Heart right ventricle (tissue), 16 donors: ENCODE results near the gene TMEM234. TPM values are rescaled to one million over a fixed set of nuclear protein-coding genes. Genes with fewer than 3 reads are reported as not detected.

Source experiments
- ATAC-seq, 8 donors: fragments of 200-7000 bp; cut with Tn5 transposase; one replicate each; pipeline ENCODE4 v1.9.1; 2020; ENCODE audit warnings: mild to moderate bottlenecking in 8 of 8, moderate library complexity in 8 of 8, moderate number of reproducible peaks in 1 of 8
- DNase-seq, 2 donors: peaks; one replicate each; pipeline ENCODE4 v3.0.0-alpha.2; 2020
- H3K27ac ChIP-seq, 10 donors: fragments of 200-600 bp; sonication (generic) in 2 of 10; one replicate each; pipeline versions ENCODE4 v1.5.0 to v1.8.0; 2020 to 2022; ENCODE audit warnings: mild to moderate bottlenecking in 3 of 10
- H3K27me3 ChIP-seq, 7 donors: fragments of 200-600 bp; one replicate each; pipeline ENCODE4 v1.8.0; 2021 to 2022; ENCODE audit warnings: mild to moderate bottlenecking in 2 of 7
- H3K36me3 ChIP-seq, 9 donors: fragments of 200-600 bp; sonication (generic) in 1 of 9; one replicate each; pipeline versions ENCODE4 v1.5.0 to v1.8.0; 2020 to 2022; ENCODE audit warnings: mild to moderate bottlenecking in 2 of 9
- H3K4me1 ChIP-seq, 9 donors: fragments of 200-600 bp; sonication (generic) in 1 of 9; one replicate each; pipeline versions ENCODE4 v1.5.0 to v1.8.0; 2020 to 2022; ENCODE audit warnings: mild to moderate bottlenecking in 4 of 9
- H3K4me3 ChIP-seq, 10 donors: fragments of 200-600 bp; sonication (generic) in 2 of 10; one replicate each; pipeline versions ENCODE4 v1.5.0 to v1.8.0; 2020 to 2022; ENCODE audit warnings: mild to moderate bottlenecking in 7 of 10, moderate library complexity in 2 of 10
- H3K9me3 ChIP-seq, 11 donors: fragments of 200-600 bp in 10 of 11; sonication (generic) in 2 of 11; one replicate each; pipeline versions ENCODE4 v1.5.0 to v1.8.0; 2013 to 2022; ENCODE audit warnings: mild to moderate bottlenecking in 2 of 11, control low read depth in 1 of 11, moderate library complexity in 1 of 11
- WGBS, 2 donors: extraction: QIAGEN DNeasy Blood & Tissue Kit; methylation state at CpG; one replicate each; pipeline ENCODE4 v1.1.7; 2013; ENCODE audit warnings: inconsistent platforms in 1 of 2; 5-methylcytosine and 5-hydroxymethylcytosine counted together
- intact Hi-C, 10 donors: fragments of 100-400 bp; cut with DNase I; formaldehyde crosslinking; loops; one replicate each; pipeline versions ENCODE4 v1.11.1 to v1.14.2; 2022
- polyA plus RNA-seq, 2 donors: library from polyadenylated mRNA; stranded (reverse); fragments of 200-250 nt; gene quantifications; one replicate each; pipeline ENCODE4 v1.2.3, GENCODE V29; 2013
- total RNA-seq, 10 donors: library from RNA; stranded (reverse); fragmentation: NEBNext Ultra II Directional in 3 of 10; extraction: Animal tissue kit (Norgen Biotek cat#: 25700) in 3 of 10; gene quantifications; one replicate each; pipeline versions ENCODE4 v1.2.1 to v1.2.4, GENCODE V29; 2021 to 2023
- TF ChIP-seq, protein P1 (sequence below), 9 donors: fragments of 200-600 bp; sonication (generic) in 2 of 9; IDR thresholded peaks; one replicate each; pipeline versions ENCODE4 v1.5.0 to v1.8.0; 2021 to 2022; ENCODE audit warnings: antibody characterized with exemption in 9 of 9, mild to moderate bottlenecking in 5 of 9, moderate library complexity in 1 of 9
- donor health status: Arrhythmogenic right ventricular cardiomyopathy.
- donor health status: ischemic (EF 13 %, LVEDD 7.1; RV severe dilation, severe dysfunction).
- donor health status: healthy with polysubstance abuse.
- donor health status: DM: no; HTN: yes; CAD: no.
- donor health status: DM: no; HTN: no; CAD: no.
- donor health status: ischemic (EF 25% LVEDD 6.9; RV normal size, moderate dysfunction).
- donor health status: ischemic (EF 25% LVEDD 5.7; RV mildly dilated, moderate dysfunction).
- donor health status: healthy.
- donor health status: DM: yes; HTN: yes; CAD: no.
- donor health status: Ischemic cardiomyopathy.
- donor health status: ischemic (EF 35%, LVEDD 5.7; RV mildly dilated, moderate dysfunction).
- donor health status: nonischemic (EF 11% LVEDD 7.7; RV severe dilation, severe dysfunction).
- donor health status: DM: yes; HTN: yes; CAD: no.
- donor health status: PGD.
- donor health status: ischemic (EF 29% LVEDD 5.4; RV normal size, mild dysfunction).
- donor health status: nonischemic (EF 23%, LVEDD 6.1; RV moderate dilation, normal function).

TMEM234 gene
- total and polyA plus RNA-seq, 12 donors: 8.1 to 19.6 (median 11.3) TPM

DNA sequence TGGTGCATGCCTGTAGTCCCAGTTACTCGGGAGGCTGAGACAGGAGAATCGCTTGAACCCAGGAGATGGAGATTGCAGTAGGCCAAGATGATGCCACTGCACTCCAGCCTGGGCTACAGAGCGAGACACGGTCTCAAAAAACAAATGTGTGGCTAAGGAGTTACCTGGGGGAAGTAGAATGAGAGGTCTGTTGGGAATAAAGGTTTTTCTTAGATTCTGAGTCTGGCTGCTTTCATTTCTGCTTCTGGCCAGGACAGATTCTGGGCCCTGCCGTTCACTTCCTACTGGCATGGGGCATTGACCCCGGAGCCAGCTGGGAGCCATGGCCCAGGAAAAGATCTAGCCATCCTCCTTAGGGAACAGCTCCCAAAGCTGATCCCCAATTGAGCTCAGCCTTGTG, 13.7 kb downstream of the TMEM234 start:
- intact Hi-C loops: no loop called here

DNA sequence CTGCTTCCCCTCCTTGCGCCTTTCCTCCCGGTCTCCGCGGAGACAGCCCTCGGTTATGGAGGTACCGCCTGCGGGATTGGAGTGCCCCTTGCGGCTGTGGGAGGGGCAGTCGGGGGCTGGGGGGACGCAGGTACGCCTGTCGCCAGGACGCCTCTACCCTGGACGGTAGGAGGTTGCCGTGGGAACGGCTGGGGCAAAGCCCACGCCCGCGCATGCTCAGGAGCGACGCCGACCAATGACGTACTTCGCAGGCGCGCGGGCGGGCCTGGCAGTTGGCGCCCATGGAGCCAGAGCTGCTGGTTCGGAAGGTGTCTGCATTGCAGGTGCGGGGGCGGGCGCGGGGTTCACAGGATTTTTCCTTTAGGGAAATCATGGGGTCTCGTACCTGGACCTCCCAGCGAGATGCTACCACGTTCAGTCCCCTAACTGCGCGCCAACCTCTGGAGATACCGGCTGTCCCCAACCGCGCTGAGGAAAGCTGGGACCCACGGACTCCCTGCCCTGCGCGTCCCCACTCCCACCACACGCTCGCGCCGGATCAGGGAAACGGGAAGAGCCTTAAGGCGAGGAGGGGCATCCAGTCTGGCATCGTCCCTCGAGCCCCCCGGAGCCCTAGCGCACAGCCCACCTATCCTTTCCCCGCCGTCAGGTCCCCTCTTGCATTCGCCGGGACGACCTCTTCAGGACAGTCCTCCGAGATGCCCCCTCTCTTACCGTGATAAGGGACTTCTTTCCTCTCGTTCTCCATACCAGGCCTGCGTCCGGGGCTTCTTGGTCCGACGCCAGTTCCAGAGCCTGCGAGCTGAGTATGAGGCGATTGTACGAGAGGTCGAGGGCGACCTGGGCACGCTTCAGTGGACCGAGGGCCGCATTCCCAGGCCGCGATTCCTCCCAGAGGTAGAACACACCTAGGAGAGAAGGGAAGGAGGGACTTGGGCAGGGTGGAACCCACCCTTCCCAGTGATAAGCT, 16.5 kb downstream of the TMEM234 start, which contains the start of gene IQCC:
TSS of gene IQCC (plus strand) at position 271 of the 970 bp plus-strand sequence. CDS start at position 282, 11 bp downstream.
- intact Hi-C loops: no loop called here
- peak; percentile 84 to 88 for DNase-seq
- Histone ChIP-seq H3K4me3 (peak within 1 kb of the TSS; percentile 53 to 76 (median 72)), H3K27me3 (no peaks in the 10 kb centered on the region), H3K27ac (peak within 1 kb of the TSS in 8 of 10 donors; percentile 2 to 81 (median 49)), H3K36me3 (peaks cover 0 to 6% (median 0%) of the 10 kb centered on the region in 9 donors), H3K9me3 (no peaks in the 10 kb centered on the region), H3K4me1 (peaks cover 8 to 41% (median 32%) of the 10 kb centered on the region in 9 donors)
- 1 to 2% methylated on average over 77 of the region's 77 CpGs for WGBS, 2 donors
- peak; percentile 71 to 84 (median 79) for ATAC-seq
- TF ChIP-seq, protein P1, sequence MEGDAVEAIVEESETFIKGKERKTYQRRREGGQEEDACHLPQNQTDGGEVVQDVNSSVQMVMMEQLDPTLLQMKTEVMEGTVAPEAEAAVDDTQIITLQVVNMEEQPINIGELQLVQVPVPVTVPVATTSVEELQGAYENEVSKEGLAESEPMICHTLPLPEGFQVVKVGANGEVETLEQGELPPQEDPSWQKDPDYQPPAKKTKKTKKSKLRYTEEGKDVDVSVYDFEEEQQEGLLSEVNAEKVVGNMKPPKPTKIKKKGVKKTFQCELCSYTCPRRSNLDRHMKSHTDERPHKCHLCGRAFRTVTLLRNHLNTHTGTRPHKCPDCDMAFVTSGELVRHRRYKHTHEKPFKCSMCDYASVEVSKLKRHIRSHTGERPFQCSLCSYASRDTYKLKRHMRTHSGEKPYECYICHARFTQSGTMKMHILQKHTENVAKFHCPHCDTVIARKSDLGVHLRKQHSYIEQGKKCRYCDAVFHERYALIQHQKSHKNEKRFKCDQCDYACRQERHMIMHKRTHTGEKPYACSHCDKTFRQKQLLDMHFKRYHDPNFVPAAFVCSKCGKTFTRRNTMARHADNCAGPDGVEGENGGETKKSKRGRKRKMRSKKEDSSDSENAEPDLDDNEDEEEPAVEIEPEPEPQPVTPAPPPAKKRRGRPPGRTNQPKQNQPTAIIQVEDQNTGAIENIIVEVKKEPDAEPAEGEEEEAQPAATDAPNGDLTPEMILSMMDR (IDR thresholded peaks at IDR 0.05): no peak

More for the DNA sequence above, 13.7 kb downstream of the TMEM234 start:
- H3K36me3 ChIP-seq: peaks cover 0 to 16% (median 0%) of the 10 kb centered on the region in 9 donors
- H3K27ac ChIP-seq: no peak overlapping the region
- H3K9me3 ChIP-seq: no peaks in the 10 kb centered on the region
- DNase-seq: no peak
- H3K4me1 ChIP-seq: peaks cover 6 to 24% (median 17%) of the 10 kb centered on the region in 9 donors
- TF ChIP-seq, protein P1 (IDR thresholded peaks at IDR 0.05): no peak
- no peaks in the 10 kb centered on the region for H3K27me3 ChIP-seq
- H3K4me3 ChIP-seq: no peak overlapping the region
- 87 to 89% methylated on average over 6 of the region's 6 CpGs for WGBS, 2 donors
- no peak for ATAC-seq

GRCh38 chr1:32204943-32205361, 17.2 kb downstream of the TMEM234 start:
- Histone ChIP-seq H3K4me3 (peak overlapping the region; percentile 53 to 76 (median 72)), H3K27me3 (no peaks in the 10 kb centered on the region), H3K4me1 (peaks cover 9 to 44% (median 37%) of the 10 kb centered on the region in 9 donors), H3K9me3 (no peaks in the 10 kb centered on the region), H3K36me3 (peaks cover 0 to 6% (median 0%) of the 10 kb centered on the region in 9 donors), H3K27ac (peak overlapping the region in 8 of 10 donors; percentile 2 to 81 (median 49))
- WGBS, 2 donors: 33% methylated on average over 26 of the region's 26 CpGs
- TF ChIP-seq, protein P1 (IDR thresholded peaks at IDR 0.05): no peak
- no peak for ATAC-seq
- DNase-seq: no peak
- intact Hi-C loops: no loop called here

GRCh38 chr1:32201011-32201855, 20.9 kb downstream of the TMEM234 start:
- peak; percentile 70 to 86 for DNase-seq
- TF ChIP-seq, protein P1 (IDR thresholded peaks at IDR 0.05): peak in 3 of 9 donors; percentile 6 to 34 (median 32)
- intact Hi-C loops: no loop called here
- peaks cover 0 to 30% (median 8%) of the 10 kb centered on the region in 9 donors for H3K36me3 ChIP-seq
- H3K27ac ChIP-seq: peak overlapping the region in 9 of 10 donors; percentile 81 to 93 (median 86)
- 1% methylated on average over 26 of the region's 26 CpGs for WGBS, 2 donors
- H3K27me3 ChIP-seq: no peaks in the 10 kb centered on the region
- no peaks in the 10 kb centered on the region for H3K9me3 ChIP-seq
- peaks cover 18 to 58% (median 47%) of the 10 kb centered on the region in 9 donors for H3K4me1 ChIP-seq
- peak; percentile 37 to 71 (median 62) for ATAC-seq
- H3K4me3 ChIP-seq: peak overlapping the region; percentile 47 to 75 (median 62)
